Effector memory CD4-positive, alpha-beta T cell (primary cell): Measurements from ENCODE around the gene LRIT2.

Experiments used
- DNase-seq, 3 donors: peaks; one replicate each; pipeline ENCODE4 v3.0.0-alpha.2; 2020
- H3K27ac ChIP-seq: 2 replicates; pipeline ENCODE4 v1.7.0; 2013; ENCODE audit warnings: mild to moderate bottlenecking, low read length, moderate library complexity; ENCODE audit not compliant: insufficient read depth, poor library complexity, severe bottlenecking
- H3K27me3 ChIP-seq: replicated peaks from 2 replicates; pipeline ENCODE4 v1.7.0; 2013; ENCODE audit warnings: mild to moderate bottlenecking, low read length; ENCODE audit not compliant: insufficient read depth, control insufficient read depth, poor library complexity, severe bottlenecking
- H3K36me3 ChIP-seq: 2 replicates; pipeline ENCODE4 v1.7.0; 2013; ENCODE audit warnings: mild to moderate bottlenecking, low read length, moderate library complexity; ENCODE audit not compliant: control insufficient read depth, insufficient read depth
- H3K4me1 ChIP-seq: 2 replicates; pipeline ENCODE4 v1.7.0; 2013; ENCODE audit warnings: low read length, mild to moderate bottlenecking; ENCODE audit not compliant: control insufficient read depth, insufficient read depth, poor library complexity, severe bottlenecking
- H3K4me3 ChIP-seq: 2 replicates; pipeline ENCODE4 v1.7.0; 2013; ENCODE audit warnings: low read length, low read depth, mild to moderate bottlenecking; ENCODE audit not compliant: insufficient read depth, poor library complexity, severe bottlenecking
- H3K9me3 ChIP-seq: 2 replicates; pipeline ENCODE4 v1.7.0; 2013; ENCODE audit warnings: mild to moderate bottlenecking, low read length, moderate library complexity; ENCODE audit not compliant: control insufficient read depth

LRIT2 gene

DNA sequence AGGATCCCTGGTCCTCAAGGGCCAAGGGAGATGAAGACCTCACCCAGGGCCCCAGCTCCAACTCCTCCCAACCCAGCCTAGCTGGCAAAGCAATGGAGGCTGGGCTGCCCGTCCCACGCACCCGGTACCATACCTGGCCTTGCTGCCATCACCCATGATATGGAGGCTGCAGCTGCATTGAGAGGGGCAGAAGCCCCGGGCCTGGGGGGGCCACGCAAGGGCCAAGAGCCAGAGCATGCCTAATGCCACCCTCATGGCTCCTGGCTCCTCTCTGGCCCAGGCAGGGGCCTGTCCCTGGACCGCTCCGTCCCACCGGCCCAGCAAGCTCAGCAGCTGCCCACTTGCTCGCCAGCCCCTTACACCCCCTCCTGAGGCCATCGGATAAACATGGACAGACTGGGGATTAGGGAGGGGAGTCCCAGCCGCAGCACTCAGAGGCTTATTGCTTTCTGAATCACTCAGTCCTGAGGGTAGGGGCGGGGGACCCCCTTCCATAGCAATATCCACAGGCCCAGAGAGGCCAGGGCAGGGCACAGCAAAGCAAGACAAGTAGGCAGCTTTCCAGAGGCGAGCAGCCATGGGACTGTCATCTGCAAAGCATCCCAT is 15.9 kb upstream of the LRIT2 start, which contains the start of gene LRIT1:
LRIT1 (minus strand) TSS at position 362 of the 606 bp plus-strand sequence; CDS start at position 255, 107 bp downstream.
- DNase-seq: no peak

DNA sequence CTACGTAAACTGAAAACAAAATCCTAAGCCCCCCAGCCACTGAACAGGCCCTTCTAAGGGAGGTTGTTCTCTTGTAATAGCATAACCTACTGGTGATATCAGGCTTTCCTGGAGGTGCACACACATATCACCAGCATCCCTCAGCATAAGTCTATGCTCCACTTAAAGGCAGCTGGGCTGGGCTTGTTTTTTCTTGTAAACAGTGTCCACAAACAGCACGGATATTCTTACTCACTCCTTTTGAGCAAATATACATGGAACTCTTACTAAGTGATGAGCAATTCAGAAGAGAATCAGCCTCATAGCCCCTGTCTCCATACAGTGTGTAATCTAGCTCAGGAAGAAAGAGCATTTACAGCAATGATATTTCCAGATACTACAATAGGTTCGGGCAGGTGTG is 13.6 kb upstream of the LRIT2 start:
- no peaks in the 10 kb centered on the region for H3K9me3 ChIP-seq
- no peak overlapping the region for H3K27ac ChIP-seq
- H3K27me3 ChIP-seq: peaks cover 4% of the 10 kb centered on the region
- H3K4me1 ChIP-seq: no peaks in the 10 kb centered on the region
- no peaks in the 10 kb centered on the region for H3K36me3 ChIP-seq
- H3K4me3 ChIP-seq: no peak overlapping the region
- no peak for DNase-seq

More for the DNA sequence above, 15.9 kb upstream of the LRIT2 start, which contains the start of gene LRIT1:
- Histone ChIP-seq H3K27ac (no peak within 1 kb of the TSS), H3K4me1 (no peaks in the 10 kb centered on the region), H3K27me3 (no peaks in the 10 kb centered on the region), H3K36me3 (no peaks in the 10 kb centered on the region), H3K9me3 (no peaks in the 10 kb centered on the region), H3K4me3 (no peak within 1 kb of the TSS)

DNA sequence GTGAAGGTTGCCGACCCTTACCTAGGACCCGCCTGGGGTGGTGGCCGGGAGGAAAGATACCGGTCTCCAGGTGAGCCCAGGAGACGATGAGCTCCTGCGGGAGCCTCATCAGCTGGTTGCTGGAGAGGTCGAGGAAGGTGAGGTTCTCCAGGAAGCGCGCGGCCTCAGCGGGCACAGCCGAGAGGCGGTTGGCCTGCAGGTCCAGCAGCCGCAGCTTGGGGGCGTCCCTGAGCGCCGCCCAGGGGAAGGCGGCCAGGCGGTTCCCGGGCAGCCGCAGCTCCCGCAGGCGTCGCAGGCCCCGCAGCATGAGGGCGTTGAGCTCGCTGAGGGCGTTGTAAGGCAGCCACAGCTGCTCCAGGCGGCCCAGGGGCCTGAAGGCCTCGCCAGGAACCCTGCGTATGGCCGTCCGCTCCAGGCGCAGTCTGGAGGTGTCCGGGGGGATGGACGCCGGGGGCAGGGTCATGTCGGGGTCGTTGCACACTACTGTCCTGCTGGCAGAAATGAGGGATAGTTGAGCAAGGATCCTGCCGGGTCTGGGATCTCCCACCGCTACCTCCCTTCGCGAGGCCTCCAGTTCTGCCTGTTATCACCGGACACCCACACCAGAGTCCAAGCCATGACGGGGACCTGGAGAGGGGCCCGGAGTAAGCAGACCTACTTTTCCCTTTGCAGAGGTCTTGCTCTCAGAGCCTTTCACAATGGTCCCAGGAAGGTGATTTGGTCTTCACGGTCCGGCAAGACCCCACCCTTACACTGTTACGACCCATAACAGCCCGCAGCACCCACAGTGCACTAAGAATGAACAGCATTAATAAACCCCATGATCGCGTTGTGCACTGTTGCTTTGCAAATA is 12.1 kb upstream of the LRIT2 start:
- H3K27me3 ChIP-seq: peaks cover 4% of the 10 kb centered on the region
- no peak overlapping the region for H3K27ac ChIP-seq
- DNase-seq: no peak
- no peaks in the 10 kb centered on the region for H3K36me3 ChIP-seq
- no peaks in the 10 kb centered on the region for H3K4me1 ChIP-seq
- H3K4me3 ChIP-seq: no peak overlapping the region
- no peaks in the 10 kb centered on the region for H3K9me3 ChIP-seq

GRCh38 chr10:84236807-84237198 is 11.5 kb upstream of the LRIT2 start:
- Histone ChIP-seq H3K9me3 (no peaks in the 10 kb centered on the region), H3K27me3 (peaks cover 4% of the 10 kb centered on the region), H3K27ac (no peak overlapping the region), H3K4me3 (no peak overlapping the region), H3K4me1 (no peaks in the 10 kb centered on the region), H3K36me3 (no peaks in the 10 kb centered on the region)
- DNase-seq: no peak

DNA sequence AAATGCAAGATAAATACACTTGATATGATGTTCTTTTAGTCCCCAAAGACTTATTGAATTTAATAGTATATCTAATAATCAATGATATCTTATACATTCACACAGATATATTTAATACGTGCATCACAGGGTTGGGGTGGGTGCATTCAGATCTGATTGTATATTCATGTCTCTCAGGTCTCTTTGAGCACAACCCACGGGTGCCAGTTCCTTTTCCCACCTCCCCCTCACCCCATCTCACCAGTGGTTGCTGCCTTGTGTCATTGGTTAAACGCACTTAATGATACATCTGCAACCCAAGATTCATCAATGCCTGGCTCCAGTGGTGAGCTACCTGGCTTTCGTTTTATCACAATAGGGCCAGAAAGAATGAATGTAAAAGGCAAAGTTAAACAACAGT is 9.8 kb upstream of the LRIT2 start:
- H3K36me3 ChIP-seq: no peaks in the 10 kb centered on the region
- peaks cover 4% of the 10 kb centered on the region for H3K27me3 ChIP-seq
- H3K4me3 ChIP-seq: no peak overlapping the region
- DNase-seq: no peak
- H3K4me1 ChIP-seq: no peaks in the 10 kb centered on the region
- no peaks in the 10 kb centered on the region for H3K9me3 ChIP-seq
- no peak overlapping the region for H3K27ac ChIP-seq

GRCh38 chr10:84234479-84234878 is 9.1 kb upstream of the LRIT2 start:
- no peak for DNase-seq
- Histone ChIP-seq H3K9me3 (no peaks in the 10 kb centered on the region), H3K27me3 (peaks cover 4% of the 10 kb centered on the region), H3K27ac (no peak overlapping the region), H3K4me1 (no peaks in the 10 kb centered on the region), H3K4me3 (no peak overlapping the region), H3K36me3 (no peaks in the 10 kb centered on the region)

DNA sequence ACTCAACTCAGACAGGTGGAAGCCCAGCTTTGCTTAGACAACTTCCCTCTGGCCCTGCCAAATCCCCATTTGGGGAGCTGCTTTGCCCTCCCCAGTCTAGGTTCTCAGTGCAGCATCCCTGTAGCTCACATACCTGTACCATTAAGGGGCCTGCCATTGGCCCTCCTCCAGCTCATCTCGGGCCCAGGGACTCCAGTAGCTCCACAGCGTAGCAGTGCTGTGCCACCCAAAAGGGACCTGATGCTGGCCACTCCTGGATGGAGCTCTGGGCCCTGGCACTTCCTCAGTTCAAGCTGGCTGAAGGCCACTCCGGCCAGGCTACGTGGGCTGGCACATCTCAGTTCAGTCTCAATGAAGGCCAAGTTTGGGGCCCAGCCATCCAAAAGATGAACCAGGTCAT is 8.6 kb upstream of the LRIT2 start:
- Histone ChIP-seq H3K27me3 (peaks cover 4% of the 10 kb centered on the region), H3K4me1 (no peaks in the 10 kb centered on the region), H3K4me3 (no peak overlapping the region), H3K9me3 (no peaks in the 10 kb centered on the region), H3K36me3 (no peaks in the 10 kb centered on the region), H3K27ac (no peak overlapping the region)
- DNase-seq: no peak

DNA sequence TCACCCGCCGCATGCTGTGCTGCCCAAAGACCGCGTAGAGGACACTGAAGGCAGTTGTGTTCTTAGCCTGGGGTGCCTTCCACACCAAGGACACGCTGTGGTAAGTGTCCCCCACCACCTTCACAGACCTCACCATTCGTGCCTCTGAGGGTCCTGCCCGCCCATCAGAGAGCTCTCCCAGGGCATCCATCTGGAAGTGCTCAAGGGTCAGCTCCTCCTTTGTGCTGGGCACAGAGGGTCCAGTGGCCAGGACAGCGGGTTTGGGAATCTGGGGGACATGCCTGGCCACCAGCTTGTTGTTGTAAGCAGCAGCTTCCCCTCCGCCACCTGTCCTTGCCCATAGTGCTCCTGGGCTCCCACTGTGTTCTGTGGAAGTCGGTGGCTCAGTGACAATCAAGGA is 7.0 kb upstream of the LRIT2 start:
- Histone ChIP-seq H3K4me1 (no peaks in the 10 kb centered on the region), H3K9me3 (no peaks in the 10 kb centered on the region), H3K27ac (no peak overlapping the region), H3K4me3 (no peak overlapping the region), H3K27me3 (peaks cover 4% of the 10 kb centered on the region), H3K36me3 (no peaks in the 10 kb centered on the region)
- no peak for DNase-seq

- Histone ChIP-seq H3K4me1 (no peaks in the 10 kb centered on the region), H3K4me3 (no peak overlapping the region), H3K9me3 (no peaks in the 10 kb centered on the region), H3K36me3 (no peaks in the 10 kb centered on the region), H3K27ac (no peak overlapping the region), H3K27me3 (peaks cover 3% of the 10 kb centered on the region)
- DNase-seq: no peak
Measured at GRCh38 chr10:84230359-84230758, 5.0 kb upstream of the LRIT2 start.

- Histone ChIP-seq H3K9me3 (no peaks in the 10 kb centered on the region), H3K27ac (no peak overlapping the region), H3K4me1 (no peaks in the 10 kb centered on the region), H3K36me3 (no peaks in the 10 kb centered on the region), H3K4me3 (no peak overlapping the region), H3K27me3 (no peaks in the 10 kb centered on the region)
- no peak for DNase-seq
Measured at GRCh38 chr10:84227810-84228209, 2.5 kb upstream of the LRIT2 start.
